GM19025 (cell line): ENCODE results near the gene MMP13.
"Not testable (repeated sequence)": the region's sequence is repeated elsewhere in the genome, so short reads cannot be mapped to it uniquely, and the experiment has no call there.

Source experiments
- ATAC-seq: cut with Tn5 transposase; IDR thresholded peaks from one replicate; pipeline ENCODE4 v1.9.1; 2021; ENCODE audit warnings: mild to moderate bottlenecking, low read depth, moderate library complexity; ENCODE audit not compliant: unreplicated experiment

MMP13 gene

DNA sequence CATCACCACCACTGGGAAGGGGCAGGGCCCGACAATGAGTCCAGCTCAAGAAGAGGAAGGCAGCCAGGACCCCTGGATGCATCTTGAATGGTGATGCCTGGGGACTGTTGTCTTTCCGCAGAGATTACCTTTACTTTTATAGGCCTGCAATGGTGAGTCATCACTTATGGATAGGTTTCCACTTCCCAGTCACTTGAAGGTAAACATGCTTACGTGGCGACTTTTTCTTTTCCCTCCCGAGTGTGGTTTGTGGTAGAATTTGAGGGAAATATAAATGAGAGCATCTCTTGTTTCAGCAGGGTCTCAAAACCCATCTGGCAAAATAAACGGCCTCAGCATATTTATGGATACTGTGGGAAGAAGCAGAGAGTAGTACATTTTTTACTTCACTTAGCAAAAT lies at the start of gene MMP13:
Gene MMP13 (minus strand): TSS at position 109 of the 400 bp plus-strand sequence. CDS start 27 bp downstream, at position 82.
- no peak for ATAC-seq

DNA sequence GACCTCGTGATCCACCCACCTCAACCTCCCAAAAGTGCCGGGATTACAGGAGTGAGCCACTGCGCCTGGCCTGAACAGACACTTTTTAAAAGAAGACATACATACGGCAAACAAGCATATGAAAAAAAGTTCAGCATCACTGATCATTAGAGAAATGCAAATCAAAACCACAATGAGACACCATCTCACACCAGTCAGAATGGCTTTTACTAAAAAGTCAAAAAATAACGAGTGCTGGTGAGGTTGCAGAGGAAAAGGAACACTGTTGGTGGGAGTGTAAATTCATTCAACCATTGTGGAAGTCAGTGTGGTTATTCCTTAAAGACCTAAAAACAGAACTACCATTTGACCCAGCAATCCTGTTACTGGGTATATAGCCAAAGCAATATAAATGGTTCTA lies 48.7 kb upstream of the MMP13 start:
- ATAC-seq = not testable (repeated sequence)

DNA sequence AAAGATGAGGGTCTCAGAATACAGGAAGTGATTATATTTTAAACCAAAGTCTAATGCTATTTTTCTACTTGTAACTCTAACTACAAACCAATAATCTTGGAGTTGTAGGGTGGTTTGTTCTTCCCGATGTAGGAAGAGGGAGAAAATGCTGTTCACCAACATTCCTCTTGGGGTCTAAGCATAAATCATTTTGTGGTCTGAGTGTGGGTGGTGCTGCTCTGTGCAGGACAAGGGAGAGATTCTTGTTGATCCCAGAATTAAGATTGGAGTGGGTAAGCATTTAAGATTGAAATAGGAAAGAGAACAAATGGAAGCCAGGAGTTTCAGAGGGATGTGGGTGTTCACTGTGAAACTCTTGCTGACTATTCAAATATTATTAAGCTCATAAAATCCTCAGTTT lies 38.6 kb upstream of the MMP13 start:
- no peak for ATAC-seq

- ATAC-seq = no peak
Measured at GRCh38 chr11:102991776-102992175, 36.2 kb upstream of the MMP13 start.

DNA sequence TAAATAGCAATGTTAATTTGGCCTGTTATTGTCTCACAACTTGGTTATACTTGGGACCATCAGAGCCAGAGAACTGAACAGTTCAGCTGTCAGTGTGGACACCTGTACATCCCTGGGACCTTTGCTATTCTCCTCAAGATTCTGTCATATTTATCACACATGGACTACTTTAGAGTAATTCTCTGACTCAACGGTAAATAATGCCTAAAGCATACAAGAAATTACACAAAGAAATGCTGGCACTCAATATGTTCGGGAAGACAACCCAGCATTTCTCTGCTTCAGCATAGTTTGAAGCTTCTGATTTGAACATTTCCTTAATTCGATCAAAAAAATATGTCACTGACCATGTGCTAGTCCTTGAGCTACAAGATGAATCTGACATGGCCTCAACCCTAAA lies 34.6 kb upstream of the MMP13 start:
- ATAC-seq = no peak

GRCh38 chr11:102989379-102990047 lies 34.0 kb upstream of the MMP13 start:
- ATAC-seq = no peak

DNA sequence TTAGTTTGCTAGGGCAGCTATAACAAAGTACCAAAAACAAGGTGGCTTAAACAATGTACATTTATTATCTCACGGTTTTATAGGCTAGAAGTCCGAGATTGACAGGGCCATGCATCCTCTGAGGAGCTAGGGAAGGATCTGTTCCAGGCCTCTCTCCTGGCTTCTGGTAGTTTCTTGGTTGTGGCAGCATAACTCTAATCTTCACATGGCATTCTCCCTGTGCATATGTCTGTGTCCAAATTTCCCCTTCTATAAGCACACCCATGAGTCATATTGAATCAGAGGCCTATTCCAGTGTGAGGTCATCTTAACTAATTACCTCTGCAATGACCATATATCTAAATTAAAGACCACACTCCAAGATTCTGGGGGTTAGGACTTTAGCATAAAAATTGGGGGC lies 31.3 kb upstream of the MMP13 start:
- ATAC-seq = no peak

DNA sequence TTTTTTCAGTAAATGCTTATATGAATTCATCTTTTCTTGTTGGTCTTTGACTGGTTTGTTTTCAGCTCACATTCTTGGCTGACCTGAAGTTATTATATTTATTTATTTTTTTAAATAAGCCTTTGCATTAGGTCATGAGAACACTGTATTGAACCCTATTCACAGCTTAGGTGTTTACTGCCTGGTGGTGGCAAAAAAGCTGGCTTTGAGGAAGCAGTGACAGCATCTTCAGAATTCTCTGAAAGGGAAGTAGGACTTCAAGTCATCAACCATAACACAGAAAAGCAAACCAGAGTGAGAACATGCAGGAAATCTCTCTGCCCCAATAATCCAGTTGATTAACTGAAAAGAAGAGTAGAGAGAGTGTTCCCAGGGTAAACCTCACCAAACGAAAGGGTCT lies 30.3 kb upstream of the MMP13 start:
- ATAC-seq = no peak

DNA sequence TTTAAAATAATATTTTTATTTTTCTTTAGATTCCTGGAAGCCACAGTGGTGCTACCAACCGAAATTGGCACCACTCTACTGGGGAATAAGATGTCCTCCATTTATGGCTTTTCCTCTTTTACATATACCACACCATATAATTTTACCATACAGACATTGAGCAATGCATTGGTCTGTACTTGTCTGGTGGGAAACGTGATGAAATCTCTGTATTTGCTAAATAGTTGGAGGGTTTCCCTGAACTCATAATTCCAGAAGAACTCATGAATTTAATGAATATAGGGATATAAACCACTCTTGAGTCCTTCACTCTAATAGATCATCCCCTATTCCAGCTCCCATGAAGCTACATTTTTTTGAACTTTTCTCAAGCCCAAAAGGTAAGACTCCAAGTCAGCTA lies 28.0 kb upstream of the MMP13 start:
- ATAC-seq = no peak

DNA sequence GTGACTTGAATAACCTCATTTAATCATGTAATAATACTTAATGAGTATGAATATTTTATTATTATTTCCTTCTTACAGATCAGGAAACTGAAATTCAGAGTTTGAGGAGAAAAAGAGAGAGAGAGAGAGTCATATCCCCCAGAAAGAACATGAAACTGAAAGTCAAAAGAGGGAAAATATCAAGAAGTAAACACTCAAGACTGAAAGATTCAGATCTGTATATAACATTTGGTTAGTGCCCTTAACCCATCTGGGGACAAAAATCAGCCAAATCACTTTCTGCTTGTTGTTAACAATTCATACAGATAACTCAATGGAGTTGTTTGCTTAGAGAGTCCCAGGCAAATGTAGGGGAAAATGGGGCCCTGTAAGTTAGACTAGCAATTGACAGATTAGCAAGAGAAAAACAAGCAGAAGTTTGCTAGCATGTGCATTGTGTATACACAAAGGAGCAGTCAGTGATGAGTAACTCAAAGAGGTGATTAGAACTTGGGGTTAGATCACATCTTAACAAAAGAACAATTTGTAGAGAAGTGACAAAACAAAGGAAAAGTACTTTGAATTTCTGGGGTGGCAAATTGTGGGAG lies 25.9 kb upstream of the MMP13 start:
- ATAC-seq = no peak

GRCh38 chr11:102974552-102975280 lies 19.2 kb upstream of the MMP13 start:
- ATAC-seq = no peak

DNA sequence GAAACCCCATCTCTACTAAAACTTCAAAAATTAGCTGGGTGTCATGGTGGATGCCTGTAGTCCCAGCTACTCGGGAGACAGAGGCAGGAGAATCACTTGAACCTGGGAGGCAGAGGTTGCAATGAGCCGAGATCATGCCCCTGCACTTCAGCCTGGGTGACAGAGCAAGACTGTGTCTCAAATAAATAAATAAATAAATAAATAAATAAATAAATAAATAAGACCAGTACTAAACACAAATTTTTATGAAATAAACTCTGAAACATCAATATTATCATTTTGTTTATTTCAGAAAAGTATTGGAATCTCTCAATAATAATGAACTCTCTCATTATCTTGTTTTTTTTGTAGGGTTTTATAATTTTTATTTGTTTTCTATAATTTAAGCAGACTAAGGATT lies 18.2 kb upstream of the MMP13 start:
- ATAC-seq = not testable (repeated sequence)

- ATAC-seq = no peak
Measured at GRCh38 chr11:102972853-102973252, 17.3 kb upstream of the MMP13 start.

- ATAC-seq = no peak
Measured at GRCh38 chr11:102971766-102972165, 16.2 kb upstream of the MMP13 start.

DNA sequence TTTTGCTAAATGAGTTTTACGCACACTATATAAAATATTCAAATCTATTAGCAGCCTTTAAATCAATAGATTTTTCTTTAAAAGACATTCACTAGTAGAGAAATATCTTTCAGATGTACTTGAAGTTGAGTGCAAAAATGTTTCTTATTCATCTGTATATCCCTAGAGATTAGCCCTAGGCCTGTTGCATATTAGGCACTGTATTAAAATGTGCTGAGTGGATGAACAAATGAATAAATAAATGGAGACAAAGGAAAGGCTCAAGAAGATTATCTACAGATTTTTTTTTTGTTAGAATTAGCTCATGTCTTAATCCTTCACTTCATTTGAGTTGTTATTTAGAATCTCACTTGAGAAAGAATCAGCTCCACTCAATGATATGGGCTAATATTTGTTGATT lies 12.0 kb upstream of the MMP13 start:
- ATAC-seq = no peak

GRCh38 chr11:102966011-102966410 lies 10.5 kb upstream of the MMP13 start:
- no peak for ATAC-seq

- ATAC-seq = no peak
Measured at GRCh38 chr11:102964867-102965266, 9.3 kb upstream of the MMP13 start.

GRCh38 chr11:102957953-102958352 lies 2.4 kb upstream of the MMP13 start:
- no peak for ATAC-seq

GRCh38 chr11:102950622-102951081 lies 4.9 kb downstream of the MMP13 start:
- no peak for ATAC-seq

GRCh38 chr11:102946237-102946636 lies 9.3 kb downstream of the MMP13 start:
- ATAC-seq = no peak

DNA sequence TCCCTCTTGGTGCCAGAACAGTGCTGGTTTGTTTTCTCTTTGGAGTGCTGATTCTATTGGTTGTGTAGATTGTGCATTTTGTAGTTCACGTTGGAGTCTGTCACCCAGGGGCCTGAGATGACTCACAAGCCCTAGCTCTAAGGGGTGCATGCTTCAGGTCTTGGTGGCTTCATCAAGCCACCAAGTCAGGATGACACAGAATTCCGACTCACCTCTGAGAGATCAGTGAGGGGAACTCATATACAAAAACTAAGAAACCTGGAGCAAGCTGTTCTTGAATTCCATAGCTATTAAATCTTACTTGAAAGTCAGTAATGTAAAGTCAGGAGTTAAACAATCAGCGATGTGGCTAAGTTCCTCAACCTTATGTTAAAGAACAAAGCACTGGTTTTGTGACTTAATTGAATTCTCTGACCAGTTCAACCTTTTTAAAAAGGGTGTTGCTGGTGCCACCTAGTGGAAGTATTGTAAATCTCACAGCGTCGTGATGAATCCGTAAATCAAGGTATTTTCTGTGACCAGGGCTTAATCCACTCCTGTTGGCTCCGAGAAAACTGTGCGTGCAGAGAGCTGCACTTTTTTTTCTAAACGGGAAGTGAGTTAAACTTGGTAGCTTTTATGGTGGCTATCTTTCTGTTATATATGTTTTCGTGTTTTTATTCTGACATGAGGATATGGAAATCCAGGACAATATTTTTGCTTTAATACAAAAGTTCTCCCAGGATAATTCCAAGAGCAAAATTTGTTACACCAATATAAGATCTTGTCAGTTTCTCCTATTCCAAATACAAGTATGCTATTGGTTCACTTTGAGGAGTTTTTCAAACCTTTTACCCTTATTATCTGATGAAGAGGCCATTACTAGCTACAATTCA lies 14.6 kb downstream of the MMP13 start:
- ATAC-seq = peak; percentile 64
